Liver (tissue), 3 donors: ENCODE measurements around the gene CRMP1.

Source experiments
- MAX ChIP-seq: IDR thresholded peaks from 2 replicates; pipeline ENCODE4 v1.6.1; 2016; ENCODE audit warnings: antibody characterized with exemption
- TAF1 ChIP-seq: conservative IDR thresholded peaks from 2 replicates; pipeline ENCODE4 v1.6.1; 2016; ENCODE audit warnings: antibody characterized with exemption, mild to moderate bottlenecking
- YY1 ChIP-seq: IDR thresholded peaks from 2 replicates; pipeline ENCODE4 v1.6.1; 2016; ENCODE audit warnings: antibody characterized with exemption, mild to moderate bottlenecking
- TF ChIP-seq, protein P1 (sequence below): fragments of 150-350 bp; IDR thresholded peaks from 2 replicates; pipeline ENCODE4 v1.5.1; 2017; ENCODE audit warnings: improper control_type of control experiment, low read depth, low read length; ENCODE audit not compliant: missing input control
- TF ChIP-seq, protein P2 (sequence below): IDR thresholded peaks from 2 replicates; pipeline ENCODE4 v1.6.1; 2016; ENCODE audit warnings: antibody characterized with exemption
- donor health status: healthy.
- donor health status: healthy.

GRCh38 chr4:5927116-5927515 is 34.2 kb upstream of the CRMP1 start:
- no peak for TF ChIP-seq YY1
- TF ChIP-seq MAX: no peak
- TF ChIP-seq, protein P1, sequence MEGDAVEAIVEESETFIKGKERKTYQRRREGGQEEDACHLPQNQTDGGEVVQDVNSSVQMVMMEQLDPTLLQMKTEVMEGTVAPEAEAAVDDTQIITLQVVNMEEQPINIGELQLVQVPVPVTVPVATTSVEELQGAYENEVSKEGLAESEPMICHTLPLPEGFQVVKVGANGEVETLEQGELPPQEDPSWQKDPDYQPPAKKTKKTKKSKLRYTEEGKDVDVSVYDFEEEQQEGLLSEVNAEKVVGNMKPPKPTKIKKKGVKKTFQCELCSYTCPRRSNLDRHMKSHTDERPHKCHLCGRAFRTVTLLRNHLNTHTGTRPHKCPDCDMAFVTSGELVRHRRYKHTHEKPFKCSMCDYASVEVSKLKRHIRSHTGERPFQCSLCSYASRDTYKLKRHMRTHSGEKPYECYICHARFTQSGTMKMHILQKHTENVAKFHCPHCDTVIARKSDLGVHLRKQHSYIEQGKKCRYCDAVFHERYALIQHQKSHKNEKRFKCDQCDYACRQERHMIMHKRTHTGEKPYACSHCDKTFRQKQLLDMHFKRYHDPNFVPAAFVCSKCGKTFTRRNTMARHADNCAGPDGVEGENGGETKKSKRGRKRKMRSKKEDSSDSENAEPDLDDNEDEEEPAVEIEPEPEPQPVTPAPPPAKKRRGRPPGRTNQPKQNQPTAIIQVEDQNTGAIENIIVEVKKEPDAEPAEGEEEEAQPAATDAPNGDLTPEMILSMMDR: no peak
- TF ChIP-seq, protein P2, sequence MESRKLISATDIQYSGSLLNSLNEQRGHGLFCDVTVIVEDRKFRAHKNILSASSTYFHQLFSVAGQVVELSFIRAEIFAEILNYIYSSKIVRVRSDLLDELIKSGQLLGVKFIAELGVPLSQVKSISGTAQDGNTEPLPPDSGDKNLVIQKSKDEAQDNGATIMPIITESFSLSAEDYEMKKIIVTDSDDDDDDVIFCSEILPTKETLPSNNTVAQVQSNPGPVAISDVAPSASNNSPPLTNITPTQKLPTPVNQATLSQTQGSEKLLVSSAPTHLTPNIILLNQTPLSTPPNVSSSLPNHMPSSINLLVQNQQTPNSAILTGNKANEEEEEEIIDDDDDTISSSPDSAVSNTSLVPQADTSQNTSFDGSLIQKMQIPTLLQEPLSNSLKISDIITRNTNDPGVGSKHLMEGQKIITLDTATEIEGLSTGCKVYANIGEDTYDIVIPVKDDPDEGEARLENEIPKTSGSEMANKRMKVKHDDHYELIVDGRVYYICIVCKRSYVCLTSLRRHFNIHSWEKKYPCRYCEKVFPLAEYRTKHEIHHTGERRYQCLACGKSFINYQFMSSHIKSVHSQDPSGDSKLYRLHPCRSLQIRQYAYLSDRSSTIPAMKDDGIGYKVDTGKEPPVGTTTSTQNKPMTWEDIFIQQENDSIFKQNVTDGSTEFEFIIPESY: no peak
- no peak for TF ChIP-seq TAF1
